OCI-LY3 (cell line): Measurements from ENCODE around the gene KLHL35.

Experiments used
- CTCF ChIP-seq: fragments of 200-600, 300-600 bp; sonication (generic); IDR thresholded peaks from 2 replicates; pipeline ENCODE4 v1.5.1; 2014; ENCODE audit warnings: antibody characterized with exemption, low read length, low read depth
- EZH2phosphoT487 ChIP-seq: fragments of 200-600 bp; shearing (Covaris generic); IDR thresholded peaks from 2 replicates; pipeline ENCODE4 v1.6.1; 2018; ENCODE audit warnings: antibody characterized with exemption, mixed run types, low read depth

- TF ChIP-seq CTCF (no peak), EZH2phosphoT487 (no peak)
Observed at GRCh38 chr11:75439495-75440120, 6.6 kb upstream of the KLHL35 start.
